Measurements from ENCODE around the gene BLOC1S6.
"Not testable (repeated sequence)": the region's sequence is repeated elsewhere in the genome, so short reads cannot be mapped to it uniquely, and the experiment has no call there.

Gene BLOC1S6

DNA sequence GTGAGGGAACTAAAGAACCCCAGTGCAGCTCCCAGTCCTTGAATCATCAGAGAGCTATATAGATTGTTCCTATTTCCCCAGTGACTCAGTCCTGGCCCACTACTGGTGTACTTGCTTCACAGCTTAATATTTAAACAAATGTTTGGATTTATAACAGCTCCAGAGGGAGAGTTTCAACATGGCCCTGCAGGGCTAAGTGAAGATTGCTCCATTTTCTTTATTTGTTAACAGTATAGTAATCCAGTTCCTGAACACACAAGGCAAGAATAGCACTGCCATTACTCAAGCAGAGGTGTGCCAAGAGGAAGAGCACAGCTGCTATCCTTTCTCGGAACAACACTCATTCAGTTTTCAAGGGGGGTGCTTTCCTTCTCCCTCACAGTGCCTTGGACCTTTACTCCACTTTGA lies 54.2 kb downstream of the BLOC1S6 start:
- DNase-seq (ENCODE audit: low read depth in 2 of 2): no peak

DNA sequence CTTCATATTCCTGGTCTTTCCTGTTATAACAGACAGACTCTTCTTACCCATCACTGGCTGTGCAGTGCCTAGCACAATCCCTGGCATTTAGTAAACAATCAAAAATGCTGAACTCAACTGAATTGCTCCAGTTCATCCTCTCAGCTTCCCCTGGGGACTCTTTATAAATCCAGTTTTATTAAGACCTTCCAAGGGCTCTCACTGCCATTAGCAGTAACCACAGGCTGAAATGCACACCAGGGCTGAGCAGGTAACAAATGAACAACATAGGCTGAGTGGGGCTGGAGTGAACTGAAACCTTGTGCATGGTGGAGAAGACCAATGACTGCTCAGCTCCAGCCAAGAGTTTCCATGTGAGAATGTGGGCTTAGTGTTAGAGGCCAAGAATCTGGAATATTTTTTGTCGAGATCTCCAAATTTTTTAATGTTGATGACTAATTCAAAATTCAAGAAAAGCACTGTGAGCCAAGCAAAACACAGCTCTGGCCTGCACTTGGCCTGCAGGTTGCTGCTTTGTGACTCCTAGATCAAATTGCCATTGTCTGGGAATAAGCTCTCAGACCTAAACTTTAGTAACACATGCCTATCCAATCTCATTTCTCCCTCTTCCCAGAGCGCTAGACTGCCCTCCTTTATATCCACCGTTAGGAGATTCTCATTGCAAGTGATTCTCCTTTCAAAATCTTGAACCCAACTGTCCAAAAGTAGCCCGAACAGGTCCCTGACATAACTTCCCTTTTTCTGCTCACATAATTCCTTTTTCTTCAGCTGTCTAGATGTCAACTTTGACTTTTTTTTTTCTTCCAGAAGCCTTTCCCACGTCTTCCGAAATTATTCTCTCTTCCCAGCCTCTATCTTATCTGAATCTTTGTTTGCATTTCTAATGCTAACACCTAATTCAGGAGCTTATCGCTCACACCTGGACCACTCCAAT lies 55.1 kb downstream of the BLOC1S6 start:
- DNase-seq (ENCODE audit: low read depth in 2 of 2): no peak

DNA sequence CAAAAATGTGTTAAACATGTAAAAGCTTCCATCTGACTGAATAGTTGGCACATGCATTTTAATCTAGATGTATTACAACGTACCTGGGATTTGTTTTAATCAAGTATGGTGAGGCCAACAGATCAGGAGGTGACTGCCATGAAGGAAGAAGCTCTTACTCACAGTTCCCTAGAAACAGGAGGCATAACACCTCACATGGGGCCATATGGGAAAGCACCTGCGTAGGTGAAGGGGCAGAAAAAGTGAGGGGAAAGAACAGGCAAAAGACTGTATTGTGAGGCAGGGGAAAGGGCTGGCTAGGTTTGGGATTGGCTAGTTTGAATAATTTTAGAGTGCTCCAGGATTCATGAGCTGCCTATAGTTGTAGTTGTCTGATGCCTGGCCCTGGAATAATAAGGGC lies 57.3 kb downstream of the BLOC1S6 start:
- no peak for DNase-seq (ENCODE audit: low read depth in 2 of 2)

DNA sequence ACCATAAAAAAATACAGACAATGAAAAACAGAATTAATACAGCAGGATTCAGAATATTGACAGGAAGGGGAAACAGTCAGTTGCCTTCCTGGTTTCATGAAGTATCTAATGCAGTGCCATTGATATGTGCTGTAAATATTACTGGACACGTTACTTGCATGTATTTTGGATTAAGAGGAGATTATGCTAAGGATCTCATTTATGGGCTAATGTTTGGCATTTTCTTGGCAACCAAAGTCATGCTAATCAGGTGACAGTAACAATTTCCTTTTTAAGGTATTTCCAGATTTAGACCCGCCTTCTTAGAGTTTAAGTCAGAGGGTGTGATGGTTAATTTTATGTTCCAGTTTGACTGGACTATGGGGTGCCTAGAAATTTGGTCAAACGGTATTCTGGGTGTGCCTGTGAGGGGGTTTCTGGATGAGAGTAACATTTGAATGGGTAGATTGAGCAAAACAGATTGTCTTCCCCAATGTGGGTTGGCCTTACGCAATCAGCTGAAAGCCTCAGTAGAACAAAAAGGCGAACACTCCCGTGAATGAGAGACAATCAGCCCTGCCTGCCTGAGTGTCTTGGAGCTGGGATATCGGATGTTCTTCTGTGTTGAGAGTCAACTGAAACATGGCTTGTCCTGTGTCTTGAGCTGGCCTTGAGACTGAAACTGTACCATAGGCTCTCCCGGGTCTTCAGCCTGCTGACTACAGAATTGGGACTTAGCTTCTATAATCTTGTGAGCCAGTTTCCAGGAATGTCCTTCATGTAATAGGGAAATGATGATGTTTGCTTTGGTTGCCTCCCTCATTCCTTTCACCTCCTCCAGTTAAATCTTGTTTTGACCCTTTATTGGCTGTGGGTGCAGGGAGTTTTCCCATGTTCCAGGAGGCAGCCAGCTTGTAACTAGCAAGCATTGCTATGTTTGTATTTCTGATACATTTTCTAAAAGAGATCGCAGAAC lies 58.1 kb downstream of the BLOC1S6 start:
- DNase-seq (ENCODE audit: low read depth in 2 of 2): no peak

DNA sequence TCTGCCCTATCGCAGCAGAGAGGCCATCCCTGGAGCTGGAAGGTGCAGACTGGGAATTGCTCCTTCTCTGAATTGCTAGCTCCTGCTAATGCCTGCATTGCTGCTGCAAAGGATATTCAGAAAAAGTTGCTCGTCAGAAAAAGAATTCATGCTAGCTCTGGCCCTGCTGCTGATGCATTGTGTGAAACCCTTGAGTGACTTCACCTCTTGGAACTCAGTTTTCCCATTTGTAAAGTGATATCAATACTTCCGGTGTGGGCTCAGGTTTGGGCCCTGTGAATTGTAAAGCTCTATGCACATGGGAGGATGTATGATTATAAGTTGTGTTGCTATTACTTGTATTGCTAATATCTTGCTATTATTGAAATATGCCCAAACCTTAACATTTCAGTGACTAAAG lies 59.0 kb downstream of the BLOC1S6 start:
- DNase-seq (ENCODE audit: low read depth in 2 of 2): no peak

GRCh38 chr15:45647828-45648227 lies 60.6 kb downstream of the BLOC1S6 start:
- no peak for DNase-seq (ENCODE audit: low read depth in 2 of 2)

GRCh38 chr15:45648521-45649200 lies 61.5 kb downstream of the BLOC1S6 start:
- DNase-seq (ENCODE audit: low read depth in 2 of 2): no peak

DNA sequence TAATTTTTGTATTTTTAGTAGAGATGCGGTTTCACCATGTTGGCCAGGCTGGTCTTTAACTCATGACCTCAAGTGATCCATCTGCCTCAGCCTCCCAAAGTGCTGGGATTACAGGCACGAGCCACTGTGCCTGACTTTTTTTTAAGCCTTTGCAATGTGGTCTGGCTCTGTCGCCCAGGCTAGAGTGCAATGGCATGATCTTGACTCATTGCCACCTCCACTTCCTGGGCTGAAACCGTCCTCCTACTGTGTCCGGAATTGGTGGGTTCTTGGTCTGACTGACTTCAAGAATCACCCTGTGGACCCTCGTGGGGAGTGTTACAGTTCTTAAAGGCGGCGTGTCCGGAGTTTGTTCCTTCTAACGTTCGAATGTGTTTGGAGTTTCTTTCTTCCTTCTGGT lies 62.8 kb downstream of the BLOC1S6 start:
- not testable (repeated sequence) for DNase-seq (ENCODE audit: low read depth in 2 of 2)

- DNase-seq (ENCODE audit: low read depth in 2 of 2): no peak
Measured at GRCh38 chr15:45650889-45651525, 63.8 kb downstream of the BLOC1S6 start.

DNA sequence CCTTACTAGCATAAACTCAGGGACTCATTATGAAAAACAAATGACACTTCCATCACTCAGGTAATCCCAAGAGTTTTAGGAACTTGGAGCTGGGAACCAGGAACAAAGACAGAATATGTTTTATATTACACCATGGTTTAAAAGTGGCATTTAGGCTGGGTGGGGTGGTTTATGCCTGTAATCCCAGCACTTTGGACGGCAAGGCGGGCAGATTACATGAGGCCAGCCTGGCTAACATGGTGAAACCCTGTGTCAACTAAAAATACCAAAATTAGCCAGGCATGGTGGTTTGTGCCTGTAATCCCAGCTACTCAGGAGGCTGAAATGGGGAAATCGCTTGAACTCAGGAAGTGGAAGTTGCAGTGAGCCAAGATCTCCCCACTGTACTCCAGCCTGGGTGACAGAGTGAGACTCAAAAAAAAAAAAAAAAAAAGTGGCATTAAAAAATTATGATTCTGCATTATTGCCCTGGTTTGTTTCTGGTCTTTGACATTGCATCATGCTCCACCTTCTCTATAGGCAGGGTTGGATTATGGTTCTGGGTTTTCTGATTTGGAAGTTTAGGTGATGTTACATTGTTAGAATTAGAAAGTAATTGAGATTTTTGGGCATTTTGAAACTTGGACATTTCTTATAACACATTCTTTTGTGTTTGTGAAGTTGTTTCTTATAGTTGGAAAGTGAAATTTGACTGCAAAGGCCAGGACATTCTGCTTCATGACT lies 66.7 kb downstream of the BLOC1S6 start:
- no peak for DNase-seq (ENCODE audit: low read depth in 2 of 2)

DNA sequence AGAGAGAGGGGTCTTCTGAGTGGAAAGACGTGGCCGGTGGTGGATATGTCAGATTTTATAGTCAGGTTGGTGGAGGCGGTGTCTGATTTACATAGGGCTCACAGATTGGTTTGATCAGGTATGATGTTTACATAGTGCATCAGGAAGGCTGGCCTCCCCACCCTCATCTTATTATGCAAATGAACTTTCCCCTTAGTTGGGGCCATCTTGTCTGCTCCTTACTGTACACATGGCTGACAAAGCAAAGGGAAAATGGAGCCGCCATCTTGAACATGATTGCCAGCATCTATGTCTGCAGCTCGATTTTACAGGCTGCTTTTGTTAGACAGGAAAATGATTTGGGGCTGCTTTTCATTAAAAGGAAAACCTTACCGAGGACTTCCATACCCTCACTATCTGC lies 67.6 kb downstream of the BLOC1S6 start:
- DNase-seq (ENCODE audit: low read depth in 2 of 2): no peak

DNA sequence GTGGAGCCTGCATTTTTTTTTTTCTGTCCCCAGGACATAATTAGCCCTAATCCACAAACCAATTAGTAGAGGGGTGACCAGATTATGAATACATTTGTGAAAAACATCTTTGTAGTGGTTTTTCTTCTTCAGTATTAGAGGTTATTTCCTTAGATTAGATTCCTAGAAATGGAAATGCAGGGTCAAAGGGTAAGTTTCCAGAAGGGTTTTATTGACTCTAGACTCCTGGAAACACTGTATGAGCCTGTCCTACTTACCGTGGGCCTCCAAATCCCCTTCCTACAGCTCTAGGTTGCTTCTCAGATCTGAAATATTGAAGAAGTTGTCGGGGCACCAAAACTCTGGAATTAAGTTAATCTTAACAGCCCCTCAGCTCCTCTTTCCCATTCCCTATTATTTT lies 70.1 kb downstream of the BLOC1S6 start:
- DNase-seq (ENCODE audit: low read depth in 2 of 2): no peak

- DNase-seq (ENCODE audit: low read depth in 2 of 2): no peak
Measured at GRCh38 chr15:45657764-45658545, 70.8 kb downstream of the BLOC1S6 start.
